ENCODE data around the gene SPATA32. TPM values are rescaled to one million over a fixed set of nuclear protein-coding genes. Genes with fewer than 3 reads are reported as not detected.

Gene SPATA32
- total RNA-seq, 1 experiment from 2014 or later = 0.81 TPM

GRCh38 chr17:45271603-45272002 lies 9.7 kb upstream of the SPATA32 start:
- Histone ChIP-seq H2BK15ac (ENCODE audit: low read depth, low read length) (no peak overlapping the region), H2AK5ac (ENCODE audit: insufficient read length, low read length) (no peak overlapping the region), H2BK120ac (ENCODE audit: low read depth, low read length, poor library complexity, severe bottlenecking) (no peak overlapping the region), H3T11ph (ENCODE audit: low read length) (no peak overlapping the region), H3K14ac (ENCODE audit: insufficient read depth, low read length) (no peak overlapping the region), H3K56ac (ENCODE audit: insufficient read length, low read depth, low read length) (no peak overlapping the region), H3K23me2 (ENCODE audit: insufficient read length, low read depth, low read length, poor library complexity, severe bottlenecking) (no peaks in the 10 kb centered on the region), H3K18ac (ENCODE audit: insufficient read length, low read depth, low read length) (no peak overlapping the region), H2BK5ac (ENCODE audit: insufficient read length, low read length) (no peak overlapping the region), H4K20me1 (ENCODE audit: control insufficient read depth, insufficient read depth, insufficient read length) (no peaks in the 10 kb centered on the region), H2BK20ac (ENCODE audit: low read depth, low read length, poor library complexity, severe bottlenecking) (no peak overlapping the region), H3K79me1 (ENCODE audit: insufficient read depth, low read depth, low read length, poor library complexity, severe bottlenecking) (no peaks in the 10 kb centered on the region), H3K27me3 (ENCODE audit: insufficient read depth, low read length) (no peaks in the 10 kb centered on the region), H4K8ac (replicated peaks; ENCODE audit: insufficient read length, low read depth, low read length) (no peak overlapping the region), H4K91ac (ENCODE audit: insufficient read length, low read depth, low read length) (no peak overlapping the region), H3K4me2 (ENCODE audit: insufficient read depth, insufficient read length, low read length) (no peak overlapping the region), H2BK12ac (ENCODE audit: insufficient read length, low read depth, low read length) (no peak overlapping the region), H4K5ac (ENCODE audit: insufficient read length, low read depth, low read length) (no peak overlapping the region), H3K79me2 (ENCODE audit: insufficient read depth, low read length) (no peaks in the 10 kb centered on the region), H3K9ac (ENCODE audit: extremely low read depth, insufficient read length, low read length) (no peak overlapping the region), H3K27ac (ENCODE audit: insufficient read length, low read depth, low read length) (no peak overlapping the region), H3K9me3 (ENCODE audit: control insufficient read depth, low read depth, low read length) (no peaks in the 10 kb centered on the region), H3K4me1 (ENCODE audit: insufficient read depth, low read length) (no peaks in the 10 kb centered on the region), H3K23ac (ENCODE audit: insufficient read length, low read depth, low read length) (no peak overlapping the region), H3K4ac (ENCODE audit: low read depth, low read length) (no peak overlapping the region), H2AFZ (ENCODE audit: low read length) (no peak overlapping the region)
- TF ChIP-seq CTCF (conservative IDR thresholded peaks at IDR 0.05) = no peak
- Mint-ChIP-seq H3K4me3 (no peak overlapping the region), H3K9me3 (no peaks in the 10 kb centered on the region), H3K27me3 (ENCODE audit: low read depth) (no peaks in the 10 kb centered on the region), H3K36me3 (ENCODE audit: insufficient read depth in 1 of 3, low read depth in 3 of 3) (peaks cover 12 to 39% (median 38%) of the 10 kb centered on the region in 3 experiments; a peak in 6 of 7 replicates), H3K4me1 (peaks cover 0 to 8% of the 10 kb centered on the region in 2 experiments; a peak in 2 of 4 replicates), H3K27ac (no peak overlapping the region)
- no CpG with 5 or more reads among the region's 3 CpGs for WGBS (ENCODE audit: extremely low coverage, insufficient read length, low lambda C conversion rate)
- no peak for DNase-seq
